ENCODE data around the gene KIAA1217.
A peak's percentile ranks its signal among the peaks of the same experiment; 100 is the strongest.

The KIAA1217 gene

GRCh38 chr10:24503461-24504320 is 294.8 kb downstream of the KIAA1217 start:
- H3F3A ChIP-seq (ENCODE audit: low read depth) = no peaks in the 10 kb centered on the region
- no peaks in the 10 kb centered on the region for H3K27me3 ChIP-seq (ENCODE audit: insufficient read depth, low read length, poor library complexity, severe bottlenecking)

DNA sequence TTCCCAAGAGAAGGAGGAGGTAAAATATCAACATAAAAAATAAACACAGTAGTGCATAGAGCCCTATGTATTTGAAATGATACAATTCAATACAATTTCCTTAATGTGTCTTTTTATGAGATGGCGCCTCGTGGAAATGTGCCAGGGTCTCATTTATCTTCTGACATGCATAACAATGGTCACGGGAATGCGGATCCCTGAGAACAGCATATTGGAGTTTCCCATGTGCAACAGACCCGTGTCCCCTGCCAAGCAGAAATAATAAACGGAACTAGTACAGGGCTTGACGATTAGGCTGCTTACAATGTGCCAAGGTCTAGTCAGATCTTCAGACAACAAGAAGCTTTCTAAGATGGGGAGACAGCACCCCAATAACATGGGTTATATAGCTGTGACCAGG is 296.8 kb downstream of the KIAA1217 start:
- Histone ChIP-seq H3K4me3 (ENCODE audit: low read length, poor library complexity, severe bottlenecking) (no peak overlapping the region), H3F3A (ENCODE audit: low read depth) (no peaks in the 10 kb centered on the region), H3K9ac (ENCODE audit: low read depth, low read length, poor library complexity, severe bottlenecking) (no peak overlapping the region), H3K4me1 (ENCODE audit: insufficient read depth, low read length, poor library complexity, severe bottlenecking) (no peaks in the 10 kb centered on the region), H3K27me3 (ENCODE audit: insufficient read depth, low read length, poor library complexity, severe bottlenecking) (no peaks in the 10 kb centered on the region), H3K9me2 (replicated peaks; ENCODE audit: low read depth, low read length) (no peaks in the 10 kb centered on the region), H4K20me1 (ENCODE audit: insufficient read depth, low read length, poor library complexity, severe bottlenecking) (no peaks in the 10 kb centered on the region), H3K36me3 (ENCODE audit: insufficient read depth, low read length) (no peaks in the 10 kb centered on the region; the same call in 1 of the 2 replicates), H3K79me2 (ENCODE audit: insufficient read depth, low read length) (no peaks in the 10 kb centered on the region), H3K4me2 (ENCODE audit: low read depth, low read length, poor library complexity, severe bottlenecking) (no peak overlapping the region), H2AFZ (ENCODE audit: low read length) (no peak overlapping the region), H3K9me3 (ENCODE audit: insufficient read depth, low read depth, low read length) (no peaks in the 10 kb centered on the region)
- TF ChIP-seq EZH2phosphoT487 (IDR thresholded peaks at IDR 0.05; ENCODE audit: borderline replicate concordance) (no peak), CTCF (conservative IDR thresholded peaks at IDR 0.05; ENCODE audit: low read length) (no peak)

More at GRCh38 chr10:24503461-24504320, 294.8 kb downstream of the KIAA1217 start:
- Histone ChIP-seq H3K36me3 (ENCODE audit: insufficient read depth, low read length) (no peaks in the 10 kb centered on the region; the same call in 1 of the 2 replicates), H3K4me3 (ENCODE audit: low read length, poor library complexity, severe bottlenecking) (no peak overlapping the region), H2AFZ (ENCODE audit: low read length) (no peak overlapping the region), H4K20me1 (ENCODE audit: insufficient read depth, low read length, poor library complexity, severe bottlenecking) (no peaks in the 10 kb centered on the region), H3K9me3 (ENCODE audit: insufficient read depth, low read depth, low read length) (no peaks in the 10 kb centered on the region), H3K9ac (ENCODE audit: low read depth, low read length, poor library complexity, severe bottlenecking) (no peak overlapping the region), H3K9me2 (replicated peaks; ENCODE audit: low read depth, low read length) (no peaks in the 10 kb centered on the region), H3K4me2 (ENCODE audit: low read depth, low read length, poor library complexity, severe bottlenecking) (no peak overlapping the region), H3K79me2 (ENCODE audit: insufficient read depth, low read length) (no peaks in the 10 kb centered on the region), H3K4me1 (ENCODE audit: insufficient read depth, low read length, poor library complexity, severe bottlenecking) (no peaks in the 10 kb centered on the region)
- TF ChIP-seq EZH2phosphoT487 (IDR thresholded peaks at IDR 0.05; ENCODE audit: borderline replicate concordance) (no peak), CTCF (conservative IDR thresholded peaks at IDR 0.05; ENCODE audit: low read length) (peak; percentile 89)

DNA sequence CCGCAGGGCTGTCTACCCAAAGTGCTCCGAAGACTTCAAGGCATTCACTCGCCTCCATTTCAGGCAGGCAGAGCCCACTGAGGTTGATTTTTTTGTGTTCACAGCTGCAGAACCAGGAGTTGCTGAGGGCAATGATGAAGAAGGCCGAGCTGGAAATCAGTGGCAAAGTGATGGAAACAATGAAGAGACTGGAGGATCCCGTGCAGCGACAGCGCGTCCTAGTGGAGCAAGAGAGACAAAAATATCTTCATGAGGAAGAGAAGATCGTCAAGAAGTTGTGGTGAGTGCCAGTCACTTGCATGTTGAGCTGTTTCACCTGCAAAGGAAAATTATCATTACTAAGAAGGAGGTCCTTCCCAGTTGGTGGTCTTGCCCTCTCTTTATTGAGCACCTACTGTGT is 304.2 kb downstream of the KIAA1217 start:
- Histone ChIP-seq H3K79me2 (ENCODE audit: insufficient read depth, low read length) (no peaks in the 10 kb centered on the region), H3K4me1 (ENCODE audit: insufficient read depth, low read length, poor library complexity, severe bottlenecking) (no peaks in the 10 kb centered on the region), H2AFZ (ENCODE audit: low read length) (no peak overlapping the region), H3F3A (ENCODE audit: low read depth) (no peaks in the 10 kb centered on the region), H3K9me3 (ENCODE audit: insufficient read depth, low read depth, low read length) (no peaks in the 10 kb centered on the region), H3K4me3 (ENCODE audit: low read length, poor library complexity, severe bottlenecking) (no peak overlapping the region), H3K27me3 (ENCODE audit: insufficient read depth, low read length, poor library complexity, severe bottlenecking) (no peaks in the 10 kb centered on the region), H3K9me2 (replicated peaks; ENCODE audit: low read depth, low read length) (no peaks in the 10 kb centered on the region), H3K36me3 (ENCODE audit: insufficient read depth, low read length) (no peaks in the 10 kb centered on the region), H4K20me1 (ENCODE audit: insufficient read depth, low read length, poor library complexity, severe bottlenecking) (no peaks in the 10 kb centered on the region), H3K9ac (ENCODE audit: low read depth, low read length, poor library complexity, severe bottlenecking) (no peak overlapping the region), H3K4me2 (ENCODE audit: low read depth, low read length, poor library complexity, severe bottlenecking) (no peak overlapping the region)
- no peak for TF ChIP-seq EZH2phosphoT487 (IDR thresholded peaks at IDR 0.05; ENCODE audit: borderline replicate concordance)
- TF ChIP-seq CTCF (conservative IDR thresholded peaks at IDR 0.05; ENCODE audit: low read length) = peak; percentile 61
